ENCODE data around the gene OSCAR.

OSCAR gene

GRCh38 chr19:54141356-54141755, 40.8 kb upstream of the OSCAR start:
- TF ChIP-seq CTCF (conservative IDR thresholded peaks at IDR 0.05) (no peak), ZFX (IDR thresholded peaks at IDR 0.05) (no peak)
- no peak overlapping the region for H3K27ac ChIP-seq

GRCh38 chr19:54138489-54139256, 38.1 kb upstream of the OSCAR start:
- peak overlapping the region; percentile 97 for H3K27ac ChIP-seq
- no peak for TF ChIP-seq CTCF (conservative IDR thresholded peaks at IDR 0.05)
- no peak for TF ChIP-seq ZFX (IDR thresholded peaks at IDR 0.05)

- peak within 1 kb of the TSS; percentile 97 for H3K27ac ChIP-seq
- TF ChIP-seq CTCF (conservative IDR thresholded peaks at IDR 0.05), result no peak
- TF ChIP-seq ZFX (IDR thresholded peaks at IDR 0.05), result peak; percentile 67; the same call in 1 of the 2 replicates
Observed at GRCh38 chr19:54137699-54138488, 37.3 kb upstream of the OSCAR start, which contains the start of gene CNOT3. TSS of gene CNOT3 (plus strand) at chr19:54137762. CDS start at chr19:54142979, 5,217 bp downstream.

GRCh38 chr19:54136864-54137698, 36.5 kb upstream of the OSCAR start:
- H3K27ac ChIP-seq, result peak overlapping the region; percentile 97
- TF ChIP-seq CTCF (conservative IDR thresholded peaks at IDR 0.05), result no peak
- no peak for TF ChIP-seq ZFX (IDR thresholded peaks at IDR 0.05)

GRCh38 chr19:54136086-54136863, 35.7 kb upstream of the OSCAR start:
- no peak for TF ChIP-seq CTCF (conservative IDR thresholded peaks at IDR 0.05)
- no peak for TF ChIP-seq ZFX (IDR thresholded peaks at IDR 0.05)
- peak overlapping the region; percentile 74 for H3K27ac ChIP-seq

- H3K27ac ChIP-seq, result no peak overlapping the region
- TF ChIP-seq CTCF (conservative IDR thresholded peaks at IDR 0.05), result no peak
- no peak for TF ChIP-seq ZFX (IDR thresholded peaks at IDR 0.05)
Observed at GRCh38 chr19:54133957-54134590, 33.5 kb upstream of the OSCAR start.
